HG03097 (cell line): ENCODE measurements around the gene CREB1.

Experiments used
- ATAC-seq: cut with Tn5 transposase; IDR thresholded peaks from one replicate; pipeline ENCODE4 v1.9.1; 2021; ENCODE audit not compliant: unreplicated experiment, low FRiP score

CREB1 gene

GRCh38 chr2:207502577-207503198, 27.1 kb upstream of the CREB1 start:
- no peak for ATAC-seq

DNA sequence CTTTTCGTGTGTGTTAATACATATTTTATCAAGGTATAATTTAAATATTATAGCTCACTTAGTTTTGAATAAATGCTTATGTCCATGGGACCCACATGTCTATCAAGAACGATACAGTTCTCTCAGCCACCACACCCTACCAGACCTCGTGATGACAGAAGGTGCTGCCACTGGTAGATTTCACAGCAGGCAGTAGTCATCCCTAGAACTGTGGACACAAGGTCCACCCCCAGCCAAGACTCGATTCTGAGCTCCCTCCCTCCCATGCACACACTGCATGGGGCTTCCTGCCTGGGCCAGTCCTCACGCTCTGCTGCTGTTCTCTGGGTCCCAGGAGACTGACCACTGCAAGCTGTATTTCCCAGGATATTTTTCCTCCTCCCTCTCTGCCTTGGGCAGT, 26.5 kb upstream of the CREB1 start:
- ATAC-seq, result no peak

DNA sequence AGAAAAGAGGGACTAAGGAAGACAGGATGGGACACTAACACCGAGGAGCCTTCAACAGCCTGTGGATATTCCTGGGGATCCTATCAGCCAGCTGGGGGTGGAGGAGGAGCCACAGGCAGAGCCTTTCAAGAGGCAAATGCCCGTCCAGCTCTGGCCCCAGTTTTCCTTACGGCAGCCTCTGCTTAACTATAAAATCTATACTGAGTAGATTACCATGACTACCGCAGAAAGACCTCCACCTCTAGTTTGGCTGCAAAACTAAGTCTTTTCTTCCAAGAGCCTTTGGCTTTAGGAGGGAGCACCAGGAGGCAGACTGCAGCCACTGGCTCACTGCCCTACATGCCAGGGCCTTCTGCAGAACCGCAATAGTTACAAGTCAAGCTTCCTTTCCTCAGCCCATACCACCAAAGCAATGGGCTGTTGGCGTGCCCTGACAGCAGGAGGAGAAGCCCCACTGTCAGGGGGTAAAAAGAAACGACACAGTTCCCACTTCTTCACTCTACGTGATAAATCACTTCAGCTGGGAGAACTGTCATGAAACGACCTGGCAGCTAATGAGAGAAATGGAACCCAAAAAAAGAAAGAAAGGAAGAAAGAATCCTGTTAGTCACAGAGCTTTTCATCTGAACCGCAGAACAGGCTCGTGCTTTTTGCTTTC, 25.1 kb upstream of the CREB1 start:
- no peak for ATAC-seq

DNA sequence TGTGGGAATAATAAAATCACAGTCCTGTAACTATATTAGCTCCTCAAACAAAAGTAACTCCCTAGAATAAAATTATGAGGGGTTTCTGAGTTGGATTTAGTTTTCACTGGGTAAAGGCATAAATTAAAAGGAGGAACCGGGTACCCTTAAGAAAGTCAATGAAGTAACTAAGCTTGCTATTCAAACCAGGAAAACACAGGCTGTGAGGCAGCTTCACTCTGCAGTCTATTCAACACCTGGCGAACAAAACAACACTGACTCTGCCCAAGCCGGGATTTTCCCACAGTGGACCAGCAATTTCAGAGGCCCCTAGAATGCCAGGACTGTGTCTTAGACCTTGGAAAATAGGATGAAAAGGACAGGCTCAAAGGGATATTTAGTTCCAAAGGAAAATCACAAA, 24.6 kb upstream of the CREB1 start:
- ATAC-seq, result no peak

- ATAC-seq, result no peak
Observed at GRCh38 chr2:207505728-207506127, 24.0 kb upstream of the CREB1 start.

- no peak for ATAC-seq
Observed at GRCh38 chr2:207506426-207506825, 23.3 kb upstream of the CREB1 start.

GRCh38 chr2:207510148-207510547, 19.6 kb upstream of the CREB1 start:
- ATAC-seq, result no peak

- no peak for ATAC-seq
Observed at GRCh38 chr2:207511851-207512250, 17.9 kb upstream of the CREB1 start.

GRCh38 chr2:207512356-207512755, 17.4 kb upstream of the CREB1 start:
- no peak for ATAC-seq

GRCh38 chr2:207513551-207514257, 16.1 kb upstream of the CREB1 start:
- no peak for ATAC-seq

- ATAC-seq, result no peak
Observed at GRCh38 chr2:207514451-207514850, 15.3 kb upstream of the CREB1 start.

DNA sequence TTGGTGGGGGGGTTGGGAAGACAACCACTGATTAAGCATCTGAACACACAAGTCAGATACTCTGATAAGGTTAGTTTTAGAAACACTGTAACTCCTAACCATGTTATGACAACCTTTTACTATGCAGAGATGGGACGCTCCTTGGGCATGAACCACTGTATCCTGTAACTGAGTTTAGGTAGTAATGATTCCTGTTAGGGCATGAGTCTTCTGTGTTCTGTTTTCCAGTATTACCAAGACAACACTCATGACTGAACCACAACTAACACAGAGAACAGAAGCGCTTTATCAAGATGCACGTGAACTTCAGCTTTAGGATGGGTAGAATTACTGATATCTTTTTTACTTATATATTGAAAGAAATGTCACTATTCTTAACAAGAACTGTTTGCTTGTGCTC, 14.1 kb upstream of the CREB1 start:
- no peak for ATAC-seq

GRCh38 chr2:207516206-207516605, 13.6 kb upstream of the CREB1 start:
- ATAC-seq, result no peak

GRCh38 chr2:207523005-207523404, 6.8 kb upstream of the CREB1 start:
- ATAC-seq, result no peak

DNA sequence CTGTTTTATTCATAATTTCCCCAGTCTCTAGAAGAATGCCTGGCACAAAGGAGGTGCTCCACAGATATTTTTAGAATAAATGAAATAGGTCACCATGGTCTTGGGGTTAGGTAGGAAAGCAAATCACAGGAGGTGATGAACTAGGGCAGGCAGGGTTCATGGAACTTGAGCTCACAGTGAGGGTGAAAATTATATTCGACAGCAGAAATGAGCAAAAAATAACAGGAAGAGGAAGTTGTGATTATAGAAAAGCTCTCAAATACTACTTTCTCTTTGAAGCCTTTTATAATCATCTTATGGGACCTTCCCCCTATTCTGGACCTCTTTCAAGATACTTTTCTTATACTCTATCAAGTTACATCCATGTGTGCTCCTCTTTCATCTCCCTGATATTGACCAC, 4.5 kb upstream of the CREB1 start:
- ATAC-seq, result no peak

GRCh38 chr2:207528980-207529329, 807 bp upstream of the CREB1 start:
- peak; percentile 11 for ATAC-seq

DNA sequence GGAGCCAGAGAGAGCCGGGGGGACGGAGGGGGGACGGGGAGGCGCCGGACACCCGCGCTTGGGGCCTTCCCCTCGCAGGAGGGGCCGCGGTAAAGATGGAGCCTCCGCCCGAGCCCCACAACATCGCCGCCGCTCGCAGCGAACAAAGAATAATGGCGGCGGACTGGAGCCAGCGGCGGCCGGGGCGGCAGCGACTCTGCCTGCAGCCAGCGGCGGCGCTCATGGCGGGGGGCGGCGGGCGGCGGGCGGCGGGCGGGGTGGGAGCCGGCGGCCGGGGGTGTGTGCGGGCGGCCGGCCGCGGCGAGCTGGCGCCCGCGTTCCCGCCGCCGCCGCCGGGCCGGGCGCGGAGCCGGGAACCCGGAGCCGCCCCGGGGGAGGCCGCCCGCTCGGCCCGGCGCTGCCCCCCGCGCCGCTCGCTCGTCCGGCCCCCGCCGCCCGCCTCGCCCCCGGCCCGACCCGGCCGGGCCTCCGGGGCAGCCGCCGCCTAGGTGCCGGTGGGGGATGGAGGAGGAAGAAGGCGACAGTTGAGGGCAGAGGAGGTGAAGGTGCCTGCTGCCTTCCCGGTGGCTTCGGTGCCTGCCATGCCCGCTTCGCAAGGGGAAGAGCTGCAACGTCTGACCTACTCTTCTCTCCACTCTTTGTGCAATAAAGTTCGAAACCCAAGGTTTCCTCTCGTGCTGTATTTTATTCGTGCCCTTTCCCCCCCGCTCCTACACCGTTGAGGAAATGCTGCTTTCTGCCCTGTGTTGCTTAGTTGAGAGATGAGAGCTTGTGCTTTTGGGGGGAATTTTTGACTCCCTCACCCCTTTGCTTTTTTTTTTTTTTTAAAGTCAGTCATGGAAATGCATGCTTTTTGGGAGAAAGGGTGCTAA, 634 bp downstream of the CREB1 start:
- peak; percentile 3 for ATAC-seq

- no peak for ATAC-seq
Observed at GRCh38 chr2:207531032-207531952, 1.5 kb downstream of the CREB1 start.

GRCh38 chr2:207532676-207533075, 2.9 kb downstream of the CREB1 start:
- no peak for ATAC-seq

DNA sequence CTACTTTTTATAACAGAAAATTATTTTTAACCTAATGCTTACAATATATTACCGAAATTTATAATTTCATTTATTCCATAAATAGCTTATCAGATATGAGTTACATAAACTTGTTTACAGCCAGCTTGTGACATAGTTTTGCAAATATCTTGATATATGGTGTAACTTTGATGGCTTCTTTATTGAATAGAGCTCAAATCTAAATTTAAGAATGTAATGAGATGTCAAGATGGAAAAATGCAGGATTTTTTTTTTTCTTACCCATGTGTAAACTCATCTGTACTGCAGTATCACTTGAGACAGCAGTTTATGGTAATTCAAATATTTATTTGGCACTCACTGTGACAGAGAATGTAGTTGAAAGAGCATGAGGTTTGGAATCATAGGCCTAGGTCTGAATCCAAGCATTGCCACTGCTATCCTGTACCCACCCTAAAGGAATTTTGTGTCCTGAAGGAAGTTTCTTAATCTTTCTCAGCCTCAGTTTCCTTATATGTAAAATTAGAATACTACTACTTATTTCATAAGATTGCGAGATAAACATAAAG, 3.8 kb downstream of the CREB1 start:
- no peak for ATAC-seq
